HepG2 (cell line): ENCODE data around the gene GPR107. TPM values are rescaled to one million over a fixed set of nuclear protein-coding genes. Genes with fewer than 3 reads are reported as not detected.
A peak's percentile ranks its signal among the peaks of the same experiment; 100 is the strongest.

Experiments
- ASH2L ChIP-seq: fragments of 300-600, 200-600 bp; sonication (generic); IDR thresholded peaks from 2 replicates; pipeline ENCODE4 v1.7.0; 2017; ENCODE audit warnings: low read depth, mild to moderate bottlenecking, moderate library complexity, mixed read lengths, low read length; ENCODE audit not compliant: insufficient read length
- CAMTA2 ChIP-seq: sonication (generic); formaldehyde crosslinking; IDR thresholded peaks from 2 replicates; pipeline ENCODE4 v1.4.0; 2020; ENCODE audit warnings: mild to moderate bottlenecking, missing genetic modification reagents, borderline replicate concordance
- CCAR2 ChIP-seq: fragments of 200-400 bp; formaldehyde crosslinking; optimal IDR thresholded peaks from 2 replicates; pipeline ENCODE3; 2018; ENCODE audit warnings: low read depth, mild to moderate bottlenecking, low read length, moderate library complexity
- HMG20A ChIP-seq: IDR thresholded peaks from 2 replicates; pipeline ENCODE4 v1.6.1; 2016; ENCODE audit warnings: borderline replicate concordance
- NFE2L2 ChIP-seq: fragments of 150-350 bp; IDR thresholded peaks from 2 replicates; pipeline ENCODE4 v1.6.1; 2014; ENCODE audit warnings: low read length
- NR2F6 ChIP-seq, 2 experiments: IDR thresholded peaks; 2 replicates each; pipeline ENCODE4 v1.6.1; 2016; ENCODE audit warnings: antibody characterized with exemption in 1 of 2, mild to moderate bottlenecking in 1 of 2
- SUZ12 ChIP-seq: fragments of 150-350 bp; IDR thresholded peaks from 2 replicates; pipeline ENCODE4 v1.6.1; 2014; ENCODE audit warnings: low read depth, low read length
- ZBTB20 ChIP-seq: sonication (generic); formaldehyde crosslinking; IDR thresholded peaks from 2 replicates; pipeline ENCODE4 v1.8.1; 2023; ENCODE audit warnings: missing genetic modification reagents, low read depth, mild to moderate bottlenecking, borderline replicate concordance
- ZNF101 ChIP-seq: sonication (generic); formaldehyde crosslinking; IDR thresholded peaks from 2 replicates; pipeline ENCODE4 v1.4.0; 2020; ENCODE audit warnings: mild to moderate bottlenecking, low read depth, missing genetic modification reagents, borderline replicate concordance
- ZNF614 ChIP-seq: IDR thresholded peaks from 2 replicates; pipeline ENCODE4 v1.6.1; 2018; ENCODE audit warnings: missing biosample characterization, missing genetic modification reagents, inconsistent platforms, borderline replicate concordance
- ZSCAN9 ChIP-seq: IDR thresholded peaks from 2 replicates; pipeline ENCODE4 v1.6.1; 2016; ENCODE audit warnings: borderline replicate concordance
- polyA plus RNA-seq, 8 experiments: library from polyadenylated mRNA; depleted of rRNA in 3 of 8; stranded (reverse) in 7 of 8; unstranded in 1 of 8; fragments of >200 nt; fragmentation: Illumina TruSeq in 4 of 8; extraction: Trizol in 4 of 8; gene quantifications; 2 replicates each; pipeline versions ENCODE4 v1.2.1 to v1.2.3, GENCODE V29; 2011 to 2016; ENCODE audit warnings: low read depth in 4 of 8, missing spikeins in 1 of 8, mixed read lengths in 1 of 8; ENCODE audit not compliant: insufficient read depth in 1 of 8
- total RNA-seq, 5 experiments: library from RNA; depleted of rRNA; stranded (reverse); fragments of >200 nt; fragmentation: Illumina TruSeq; extraction: Trizol; gene quantifications; 2 replicates each; pipeline ENCODE4 v1.2.3, GENCODE V29; 2016; ENCODE audit warnings: low read depth in 1 of 5
- TF ChIP-seq, protein P1 (sequence below): sonication (generic); formaldehyde crosslinking; IDR thresholded peaks from 2 replicates; pipeline ENCODE4 v1.4.0; 2020; ENCODE audit warnings: mild to moderate bottlenecking, missing genetic modification reagents, borderline replicate concordance
- TF ChIP-seq, protein P2 (sequence below): IDR thresholded peaks from 2 replicates; pipeline ENCODE4 v1.6.1; 2012; ENCODE audit warnings: inconsistent platforms
- TF ChIP-seq, protein P3 (sequence below): IDR thresholded peaks from 2 replicates; pipeline ENCODE4 v1.4.0; 2020; ENCODE audit warnings: mild to moderate bottlenecking, missing genetic modification reagents
- TF ChIP-seq, protein P4 (sequence below), 2 experiments: sonication (generic) in 1 of 2; formaldehyde crosslinking in 1 of 2; IDR thresholded peaks; 2 replicates each; pipeline versions ENCODE4 v1.4.0 to v1.6.1; 2018 to 2020; ENCODE audit warnings: missing genetic modification reagents in 2 of 2, borderline replicate concordance in 1 of 2, low read depth in 1 of 2, mild to moderate bottlenecking in 1 of 2, missing biosample characterization in 1 of 2
- TF ChIP-seq, protein P5 (sequence below): sonication (generic); formaldehyde crosslinking; IDR thresholded peaks from 2 replicates; pipeline ENCODE4 v1.5.0; 2020; ENCODE audit warnings: missing genetic modification reagents

GPR107 gene
- total and polyA plus RNA-seq, 2 of the 13 experiments (the other 11 are each of a cell fraction or from before 2014, with no cell fraction given), result 22.5 to 24.4 TPM

DNA sequence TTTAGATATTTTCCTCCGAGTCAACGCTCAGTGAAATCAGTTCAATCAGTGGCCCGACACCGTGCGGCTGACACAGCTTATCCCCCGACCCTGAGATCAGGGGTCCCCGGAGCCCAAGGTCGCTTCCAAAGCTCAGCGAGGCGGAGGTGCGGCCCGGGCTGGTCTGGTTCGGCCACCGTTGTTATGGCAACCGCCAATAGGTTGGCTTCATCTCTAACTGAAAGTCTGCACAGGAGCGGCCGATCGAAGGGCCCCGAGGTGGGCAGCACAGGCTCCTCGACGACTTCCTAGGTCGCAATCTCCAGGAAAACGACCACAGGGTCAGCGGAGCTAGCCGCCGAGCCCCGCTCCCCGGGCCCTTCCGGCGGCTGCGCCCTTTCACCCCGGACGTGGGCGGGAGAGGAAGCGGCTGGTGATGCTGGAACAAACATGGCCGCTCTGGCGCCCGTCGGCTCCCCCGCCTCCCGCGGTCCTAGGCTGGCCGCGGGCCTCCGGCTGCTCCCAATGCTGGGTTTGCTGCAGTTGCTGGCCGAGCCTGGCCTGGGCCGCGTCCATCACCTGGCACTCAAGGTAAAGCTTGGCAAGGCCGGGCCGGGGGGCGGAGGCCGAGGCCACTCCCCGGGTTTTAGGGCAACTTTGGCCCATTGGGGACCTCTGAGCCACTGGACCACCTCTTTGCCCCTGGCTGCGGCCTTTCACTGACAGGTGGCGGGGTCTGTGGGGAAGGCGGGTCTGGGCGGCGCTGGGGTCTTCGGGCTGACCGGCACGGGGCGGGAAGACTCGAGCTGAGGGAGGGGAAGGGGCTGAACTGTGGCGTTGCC lies at the start of gene GPR107 (continued):
- TF ChIP-seq, protein P1, sequence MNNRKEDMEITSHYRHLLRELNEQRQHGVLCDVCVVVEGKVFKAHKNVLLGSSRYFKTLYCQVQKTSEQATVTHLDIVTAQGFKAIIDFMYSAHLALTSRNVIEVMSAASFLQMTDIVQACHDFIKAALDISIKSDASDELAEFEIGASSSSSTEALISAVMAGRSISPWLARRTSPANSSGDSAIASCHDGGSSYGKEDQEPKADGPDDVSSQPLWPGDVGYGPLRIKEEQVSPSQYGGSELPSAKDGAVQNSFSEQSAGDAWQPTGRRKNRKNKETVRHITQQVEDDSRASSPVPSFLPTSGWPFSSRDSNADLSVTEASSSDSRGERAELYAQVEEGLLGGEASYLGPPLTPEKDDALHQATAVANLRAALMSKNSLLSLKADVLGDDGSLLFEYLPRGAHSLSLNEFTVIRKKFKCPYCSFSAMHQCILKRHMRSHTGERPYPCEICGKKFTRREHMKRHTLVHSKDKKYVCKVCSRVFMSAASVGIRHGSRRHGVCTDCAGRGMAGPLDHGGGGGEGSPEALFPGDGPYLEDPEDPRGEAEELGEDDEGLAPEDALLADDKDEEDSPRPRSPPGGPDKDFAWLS, result no peak
- TF ChIP-seq HMG20A (CRISPR knock-in tag), result 0 out of 2 replicates have a peak, but pooled peaks have one; percentile 17
- 0 out of 2 replicates have a peak, but pooled peaks have one; percentile 40 for TF ChIP-seq CAMTA2 (CRISPR knock-in tag)
- TF ChIP-seq NFE2L2, result no peak
- TF ChIP-seq, protein P2, sequence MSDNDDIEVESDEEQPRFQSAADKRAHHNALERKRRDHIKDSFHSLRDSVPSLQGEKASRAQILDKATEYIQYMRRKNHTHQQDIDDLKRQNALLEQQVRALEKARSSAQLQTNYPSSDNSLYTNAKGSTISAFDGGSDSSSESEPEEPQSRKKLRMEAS, result peak; percentile 61
- peak; percentile 87 for TF ChIP-seq ASH2L
- TF ChIP-seq ZBTB20 (CRISPR knock-in tag), result peak; percentile 35; the same call in 1 of the 2 replicates
- TF ChIP-seq, protein P3, sequence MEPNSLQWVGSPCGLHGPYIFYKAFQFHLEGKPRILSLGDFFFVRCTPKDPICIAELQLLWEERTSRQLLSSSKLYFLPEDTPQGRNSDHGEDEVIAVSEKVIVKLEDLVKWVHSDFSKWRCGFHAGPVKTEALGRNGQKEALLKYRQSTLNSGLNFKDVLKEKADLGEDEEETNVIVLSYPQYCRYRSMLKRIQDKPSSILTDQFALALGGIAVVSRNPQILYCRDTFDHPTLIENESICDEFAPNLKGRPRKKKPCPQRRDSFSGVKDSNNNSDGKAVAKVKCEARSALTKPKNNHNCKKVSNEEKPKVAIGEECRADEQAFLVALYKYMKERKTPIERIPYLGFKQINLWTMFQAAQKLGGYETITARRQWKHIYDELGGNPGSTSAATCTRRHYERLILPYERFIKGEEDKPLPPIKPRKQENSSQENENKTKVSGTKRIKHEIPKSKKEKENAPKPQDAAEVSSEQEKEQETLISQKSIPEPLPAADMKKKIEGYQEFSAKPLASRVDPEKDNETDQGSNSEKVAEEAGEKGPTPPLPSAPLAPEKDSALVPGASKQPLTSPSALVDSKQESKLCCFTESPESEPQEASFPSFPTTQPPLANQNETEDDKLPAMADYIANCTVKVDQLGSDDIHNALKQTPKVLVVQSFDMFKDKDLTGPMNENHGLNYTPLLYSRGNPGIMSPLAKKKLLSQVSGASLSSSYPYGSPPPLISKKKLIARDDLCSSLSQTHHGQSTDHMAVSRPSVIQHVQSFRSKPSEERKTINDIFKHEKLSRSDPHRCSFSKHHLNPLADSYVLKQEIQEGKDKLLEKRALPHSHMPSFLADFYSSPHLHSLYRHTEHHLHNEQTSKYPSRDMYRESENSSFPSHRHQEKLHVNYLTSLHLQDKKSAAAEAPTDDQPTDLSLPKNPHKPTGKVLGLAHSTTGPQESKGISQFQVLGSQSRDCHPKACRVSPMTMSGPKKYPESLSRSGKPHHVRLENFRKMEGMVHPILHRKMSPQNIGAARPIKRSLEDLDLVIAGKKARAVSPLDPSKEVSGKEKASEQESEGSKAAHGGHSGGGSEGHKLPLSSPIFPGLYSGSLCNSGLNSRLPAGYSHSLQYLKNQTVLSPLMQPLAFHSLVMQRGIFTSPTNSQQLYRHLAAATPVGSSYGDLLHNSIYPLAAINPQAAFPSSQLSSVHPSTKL (CRISPR knock-in tag), result peak; percentile 74; the same call in 1 of the 2 replicates
- no peak for TF ChIP-seq SUZ12
- TF ChIP-seq, protein P4, sequence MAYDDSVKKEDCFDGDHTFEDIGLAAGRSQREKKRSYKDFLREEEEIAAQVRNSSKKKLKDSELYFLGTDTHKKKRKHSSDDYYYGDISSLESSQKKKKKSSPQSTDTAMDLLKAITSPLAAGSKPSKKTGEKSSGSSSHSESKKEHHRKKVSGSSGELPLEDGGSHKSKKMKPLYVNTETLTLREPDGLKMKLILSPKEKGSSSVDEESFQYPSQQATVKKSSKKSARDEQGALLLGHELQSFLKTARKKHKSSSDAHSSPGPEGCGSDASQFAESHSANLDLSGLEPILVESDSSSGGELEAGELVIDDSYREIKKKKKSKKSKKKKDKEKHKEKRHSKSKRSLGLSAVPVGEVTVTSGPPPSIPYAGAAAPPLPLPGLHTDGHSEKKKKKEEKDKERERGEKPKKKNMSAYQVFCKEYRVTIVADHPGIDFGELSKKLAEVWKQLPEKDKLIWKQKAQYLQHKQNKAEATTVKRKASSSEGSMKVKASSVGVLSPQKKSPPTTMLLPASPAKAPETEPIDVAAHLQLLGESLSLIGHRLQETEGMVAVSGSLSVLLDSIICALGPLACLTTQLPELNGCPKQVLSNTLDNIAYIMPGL (CRISPR knock-in tag; IDR thresholded peaks at IDR 0.05; ENCODE audit: borderline replicate concordance in 1 of 2, low read depth in 1 of 2), result peak; percentile 66 to 80; a peak in 3 of 4 replicates
- 0 out of 2 replicates have a peak, but pooled peaks have one; percentile 13 for TF ChIP-seq ZNF101 (CRISPR knock-in tag)
- TF ChIP-seq, protein P5, sequence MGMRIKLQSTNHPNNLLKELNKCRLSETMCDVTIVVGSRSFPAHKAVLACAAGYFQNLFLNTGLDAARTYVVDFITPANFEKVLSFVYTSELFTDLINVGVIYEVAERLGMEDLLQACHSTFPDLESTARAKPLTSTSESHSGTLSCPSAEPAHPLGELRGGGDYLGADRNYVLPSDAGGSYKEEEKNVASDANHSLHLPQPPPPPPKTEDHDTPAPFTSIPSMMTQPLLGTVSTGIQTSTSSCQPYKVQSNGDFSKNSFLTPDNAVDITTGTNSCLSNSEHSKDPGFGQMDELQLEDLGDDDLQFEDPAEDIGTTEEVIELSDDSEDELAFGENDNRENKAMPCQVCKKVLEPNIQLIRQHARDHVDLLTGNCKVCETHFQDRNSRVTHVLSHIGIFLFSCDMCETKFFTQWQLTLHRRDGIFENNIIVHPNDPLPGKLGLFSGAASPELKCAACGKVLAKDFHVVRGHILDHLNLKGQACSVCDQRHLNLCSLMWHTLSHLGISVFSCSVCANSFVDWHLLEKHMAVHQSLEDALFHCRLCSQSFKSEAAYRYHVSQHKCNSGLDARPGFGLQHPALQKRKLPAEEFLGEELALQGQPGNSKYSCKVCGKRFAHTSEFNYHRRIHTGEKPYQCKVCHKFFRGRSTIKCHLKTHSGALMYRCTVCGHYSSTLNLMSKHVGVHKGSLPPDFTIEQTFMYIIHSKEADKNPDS (CRISPR knock-in tag), result no peak
- TF ChIP-seq ZNF614 (CRISPR knock-in tag), result peak; percentile 38; the same call in 1 of the 2 replicates
- no peak for TF ChIP-seq CCAR2
- TF ChIP-seq NR2F6 (IDR thresholded peaks at IDR 0.05), result peak; percentile 54
- TF ChIP-seq NR2F6 (CRISPR knock-in tag; IDR thresholded peaks at IDR 0.05), result peak; percentile 55; the same call in 1 of the 2 replicates
- TF ChIP-seq ZSCAN9 (CRISPR knock-in tag), result no peak
